ENCODE data around the gene ADGRE2. TPM values are rescaled to one million over a fixed set of nuclear protein-coding genes. Genes with fewer than 3 reads are reported as not detected.
"Not testable (repeated sequence)": the region's sequence is repeated elsewhere in the genome, so short reads cannot be mapped to it uniquely, and the experiment has no call there.

Gene ADGRE2
- 1 to 10 TPM in 3 of 4 donors, under 1 TPM in 1; 0.49 to 5.8 (median 4.0) TPM for total RNA-seq

DNA sequence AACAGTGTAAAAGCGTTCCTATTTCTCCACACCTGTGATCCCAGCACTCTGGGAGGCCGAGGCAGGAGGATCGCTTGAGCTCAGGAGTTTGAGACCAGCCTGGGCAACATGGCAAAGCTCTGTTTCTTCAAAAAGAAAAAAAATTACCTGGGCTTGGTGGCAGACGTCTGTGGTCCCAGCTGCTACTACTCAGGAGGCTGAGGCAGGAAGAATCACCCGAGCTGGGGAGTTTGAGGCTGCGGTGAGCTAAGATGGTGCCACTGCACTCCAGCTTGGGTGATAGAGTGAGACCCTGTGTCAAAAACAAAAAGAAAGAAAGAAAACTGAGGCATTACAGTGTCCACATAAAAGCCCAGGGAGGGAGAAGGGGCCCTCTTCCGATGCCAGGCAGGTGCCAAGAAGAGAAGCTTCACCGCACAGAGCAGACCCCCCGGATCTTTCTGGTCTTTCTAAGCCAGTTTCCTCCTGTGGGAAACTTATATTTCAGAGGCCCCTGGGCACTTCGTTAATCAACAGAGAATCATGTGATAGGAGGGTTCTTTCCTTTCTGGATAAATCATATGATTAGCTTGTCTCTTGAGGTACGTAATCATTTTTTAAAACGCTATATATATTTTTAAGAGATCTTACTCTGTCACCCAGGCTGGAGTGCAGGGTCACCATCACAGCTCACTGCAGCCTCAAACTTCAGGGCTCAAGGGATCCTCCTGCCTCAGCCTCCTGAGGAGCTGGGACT, at the start of gene ADGRE2:
ADGRE2 (minus strand) TSS at position 451 of the 736 bp plus-strand sequence. CDS start 1,804 bp downstream, outside the sequence.
- H3K9me3 ChIP-seq, H3K4me3 ChIP-seq, H3K36me3 ChIP-seq, H3K27ac ChIP-seq, DNase-seq: not testable (repeated sequence)
- 59 to 69% methylated on average over 9 to 10 of the region's 12 CpGs for WGBS, 2 donors
- peaks cover 3 to 20% (median 3%) of the 10 kb centered on the region in 3 donors for H3K4me1 ChIP-seq
- H3K27me3 ChIP-seq, result peaks cover 0 to 75% (median 0%) of the 10 kb centered on the region in 4 donors
- intact Hi-C loops (cut with DNase I), result loop anchor here (10.0 kb wide), 1 partner anchor 203 kb away; the partner anchor contains the start of gene NDUFB7

DNA sequence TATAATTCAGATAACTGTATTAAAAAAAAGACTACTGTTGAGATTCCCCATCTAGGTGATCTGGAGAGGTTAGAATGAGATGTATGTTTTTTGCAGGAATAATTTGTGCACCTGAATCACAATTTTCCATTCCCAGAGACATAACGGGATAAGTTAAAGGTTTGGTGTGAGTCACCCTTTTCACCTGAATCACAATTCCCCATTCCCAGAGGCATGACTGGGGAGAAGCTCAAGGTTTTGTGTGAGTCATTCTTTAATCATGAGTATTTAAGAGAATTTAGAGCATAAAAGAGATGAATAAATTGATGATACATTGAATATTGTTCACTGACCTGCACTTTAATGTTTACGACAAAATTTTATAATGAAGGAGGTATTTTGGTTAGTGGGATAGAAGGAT, 47.6 kb upstream of the ADGRE2 start:
- TF ChIP-seq POLR2A (IDR thresholded peaks at IDR 0.05), result no peak
- TF ChIP-seq, protein P1, sequence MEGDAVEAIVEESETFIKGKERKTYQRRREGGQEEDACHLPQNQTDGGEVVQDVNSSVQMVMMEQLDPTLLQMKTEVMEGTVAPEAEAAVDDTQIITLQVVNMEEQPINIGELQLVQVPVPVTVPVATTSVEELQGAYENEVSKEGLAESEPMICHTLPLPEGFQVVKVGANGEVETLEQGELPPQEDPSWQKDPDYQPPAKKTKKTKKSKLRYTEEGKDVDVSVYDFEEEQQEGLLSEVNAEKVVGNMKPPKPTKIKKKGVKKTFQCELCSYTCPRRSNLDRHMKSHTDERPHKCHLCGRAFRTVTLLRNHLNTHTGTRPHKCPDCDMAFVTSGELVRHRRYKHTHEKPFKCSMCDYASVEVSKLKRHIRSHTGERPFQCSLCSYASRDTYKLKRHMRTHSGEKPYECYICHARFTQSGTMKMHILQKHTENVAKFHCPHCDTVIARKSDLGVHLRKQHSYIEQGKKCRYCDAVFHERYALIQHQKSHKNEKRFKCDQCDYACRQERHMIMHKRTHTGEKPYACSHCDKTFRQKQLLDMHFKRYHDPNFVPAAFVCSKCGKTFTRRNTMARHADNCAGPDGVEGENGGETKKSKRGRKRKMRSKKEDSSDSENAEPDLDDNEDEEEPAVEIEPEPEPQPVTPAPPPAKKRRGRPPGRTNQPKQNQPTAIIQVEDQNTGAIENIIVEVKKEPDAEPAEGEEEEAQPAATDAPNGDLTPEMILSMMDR (IDR thresholded peaks at IDR 0.05), result no peak
- no peaks in the 10 kb centered on the region for H3K36me3 ChIP-seq
- H3K9me3 ChIP-seq, result peaks cover 0 to 5% (median 0%) of the 10 kb centered on the region in 3 donors
- no peaks in the 10 kb centered on the region for H3K4me1 ChIP-seq
- H3K4me3 ChIP-seq, result no peak overlapping the region
- no peak overlapping the region for H3K27ac ChIP-seq
- intact Hi-C loops (cut with DNase I), result no loop called here
- 58 to 59% methylated on average over 2 of the region's 2 CpGs for whole genome bisulfite sequencing, 2 donors
- peaks cover 0 to 22% (median 0%) of the 10 kb centered on the region in 4 donors for H3K27me3 ChIP-seq
- no peak for DNase-seq

DNA sequence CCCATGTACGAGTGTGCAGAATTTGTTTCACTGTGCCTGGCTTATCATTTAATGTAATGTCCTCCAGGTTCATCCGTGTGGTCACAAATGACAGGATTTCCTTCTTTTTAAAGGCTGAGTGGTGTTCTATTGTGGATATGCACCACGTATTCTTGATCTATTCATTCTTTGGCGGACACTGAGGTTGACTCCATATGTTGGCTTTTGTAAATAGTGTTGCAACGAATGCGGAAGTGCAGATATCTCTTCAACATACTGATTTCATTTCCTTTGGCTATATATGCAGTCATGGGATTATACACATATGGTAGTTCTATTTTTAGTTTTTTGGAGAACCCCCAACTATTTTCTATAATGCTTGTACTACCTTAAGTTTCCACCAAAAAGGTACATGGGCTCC, 43.6 kb upstream of the ADGRE2 start:
- Histone ChIP-seq H3K4me1 (no peaks in the 10 kb centered on the region), H3K27ac (no peak overlapping the region), H3K9me3 (peaks cover 0 to 5% (median 0%) of the 10 kb centered on the region in 3 donors), H3K4me3 (no peak overlapping the region), H3K27me3 (peaks cover 0 to 12% (median 0%) of the 10 kb centered on the region in 4 donors), H3K36me3 (no peaks in the 10 kb centered on the region)
- no peak for TF ChIP-seq POLR2A (IDR thresholded peaks at IDR 0.05)
- no peak for DNase-seq
- WGBS, 2 donors, result 47 to 52% methylated on average over 6 of the region's 6 CpGs
- intact Hi-C loops (cut with DNase I), result no loop called here

DNA sequence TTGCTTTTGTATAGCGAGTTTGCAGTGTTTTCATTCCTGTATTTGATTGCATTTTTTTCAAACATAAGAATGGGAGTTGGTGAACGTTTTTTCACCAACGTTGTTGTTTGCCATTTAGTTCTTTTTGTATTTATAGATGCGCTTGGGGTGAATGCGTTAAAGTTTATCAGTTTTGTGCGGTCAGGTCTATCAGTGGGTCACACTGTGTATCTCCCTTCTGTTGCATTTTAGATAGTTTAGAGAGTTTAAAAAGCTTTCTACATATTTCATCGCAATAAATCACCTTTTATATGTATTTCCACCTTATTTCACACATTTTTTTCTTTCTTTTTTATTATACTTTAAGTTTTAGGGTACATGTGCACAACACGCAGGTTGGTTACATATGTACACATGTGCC, 40.2 kb upstream of the ADGRE2 start:
- no peak for TF ChIP-seq POLR2A (IDR thresholded peaks at IDR 0.05)
- TF ChIP-seq, protein P1 (IDR thresholded peaks at IDR 0.05), result no peak
- no peaks in the 10 kb centered on the region for H3K4me1 ChIP-seq
- no peaks in the 10 kb centered on the region for H3K9me3 ChIP-seq
- no peaks in the 10 kb centered on the region for H3K27me3 ChIP-seq
- no peak overlapping the region for H3K27ac ChIP-seq
- H3K4me3 ChIP-seq, result no peak overlapping the region
- intact Hi-C loops (cut with DNase I), result no loop called here
- no peak for DNase-seq
- WGBS, 2 donors, result 70 to 71% methylated on average over 8 of the region's 8 CpGs
- H3K36me3 ChIP-seq, result no peaks in the 10 kb centered on the region

DNA sequence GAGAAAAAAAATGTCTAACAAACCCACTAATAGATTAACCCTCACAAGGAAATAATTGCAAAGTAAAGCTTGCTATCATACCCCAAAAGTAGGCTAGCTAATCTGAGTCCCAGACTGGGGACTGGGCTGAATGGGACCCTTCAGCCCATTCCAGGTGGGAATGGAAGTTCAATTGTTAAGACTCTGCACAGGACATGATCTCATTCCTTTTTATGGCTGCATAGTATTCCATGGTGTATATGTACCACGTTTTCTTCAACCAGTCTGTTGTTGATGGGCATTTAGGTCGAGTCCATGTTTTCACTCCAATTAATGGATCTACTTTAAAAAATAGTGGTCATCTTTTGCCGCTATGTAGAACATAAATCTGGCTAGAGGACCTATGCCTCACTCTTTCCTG, 38.7 kb upstream of the ADGRE2 start:
- Histone ChIP-seq H3K27me3 (no peaks in the 10 kb centered on the region), H3K27ac (no peak overlapping the region), H3K4me3 (no peak overlapping the region), H3K9me3 (no peaks in the 10 kb centered on the region), H3K4me1 (no peaks in the 10 kb centered on the region), H3K36me3 (no peaks in the 10 kb centered on the region)
- intact Hi-C loops (cut with DNase I), result no loop called here
- 29 to 66% methylated on average over 2 to 3 of the region's 3 CpGs for WGBS, 2 donors
- DNase-seq, result no peak
- TF ChIP-seq POLR2A (IDR thresholded peaks at IDR 0.05), result no peak
- TF ChIP-seq, protein P1 (IDR thresholded peaks at IDR 0.05), result no peak

DNA sequence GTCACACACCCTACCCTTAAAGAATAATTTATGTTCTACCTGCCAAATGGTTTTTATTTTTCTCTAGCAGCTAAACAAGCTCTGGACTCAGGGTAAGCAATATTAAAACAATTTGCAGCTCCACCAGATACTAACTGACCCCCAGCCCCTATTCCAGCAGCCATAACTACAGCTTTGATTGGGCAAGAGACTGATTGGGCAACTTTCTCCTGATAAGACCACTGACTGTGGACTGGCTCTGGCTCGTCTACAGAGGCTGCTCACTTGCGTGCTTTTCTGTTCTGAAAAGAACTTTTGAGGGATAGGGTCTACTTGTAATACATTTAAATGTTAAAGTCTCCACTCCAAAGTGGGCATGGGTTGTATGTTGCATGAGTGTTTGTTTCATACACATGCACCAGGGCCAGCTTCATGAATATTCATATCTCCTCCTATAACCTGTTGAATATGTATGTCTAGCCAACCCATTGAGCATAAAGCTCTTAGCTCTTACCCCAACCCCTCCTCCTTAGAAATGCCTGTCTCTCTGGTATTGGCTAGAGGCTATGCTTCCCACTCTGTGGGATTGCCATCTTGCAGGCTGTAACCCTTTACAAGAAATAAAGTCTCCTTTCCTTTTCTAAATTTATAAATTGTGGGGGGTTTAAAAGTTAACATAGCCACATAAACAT, 36.8 kb upstream of the ADGRE2 start:
- Histone ChIP-seq H3K27ac (no peak overlapping the region), H3K4me1 (no peaks in the 10 kb centered on the region), H3K27me3 (no peaks in the 10 kb centered on the region), H3K36me3 (no peaks in the 10 kb centered on the region), H3K9me3 (no peaks in the 10 kb centered on the region), H3K4me3 (no peak overlapping the region)
- intact Hi-C loops (cut with DNase I), result no loop called here
- DNase-seq, result no peak
- 64 to 79% methylated on average over 2 of the region's 2 CpGs for WGBS, 2 donors
- TF ChIP-seq, protein P1 (IDR thresholded peaks at IDR 0.05), result no peak
- no peak for TF ChIP-seq POLR2A (IDR thresholded peaks at IDR 0.05)

Measured in esophagus squamous epithelium (tissue), 5 donors.